Measurements from ENCODE around the gene A2M. TPM values are rescaled to one million over a fixed set of nuclear protein-coding genes. Genes with fewer than 3 reads are reported as not detected.

A2M gene
- total RNA-seq, 4 donors from 2014 or later, result 66.2 to 136 (median 96.5) TPM

DNA sequence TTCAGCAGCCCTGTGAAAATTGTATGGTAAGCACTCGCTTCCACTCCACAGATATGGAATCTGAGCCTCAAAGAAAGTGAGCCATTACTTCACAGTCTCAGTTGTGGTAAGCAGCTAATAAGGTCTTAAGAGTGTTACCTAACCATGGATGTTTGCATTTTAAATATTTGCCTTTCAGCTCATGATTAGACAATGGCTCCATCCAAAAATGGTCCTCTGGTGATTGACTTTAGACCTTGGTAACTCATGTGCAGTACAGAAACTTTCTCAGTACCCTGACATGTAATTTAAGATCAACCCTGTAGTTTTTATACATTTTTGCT, 1.8 kb downstream of the A2M start:
- no peaks in the 10 kb centered on the region for H3K9me3 ChIP-seq
- intact Hi-C loops (cut with DNase I; ENCODE audit: low total_unique reads), result loop anchor here (10.0 kb wide), 1 partner anchor 1091 kb away; no protein-coding TSS in a partner anchor
- H3K27me3 ChIP-seq, result no peaks in the 10 kb centered on the region
- WGBS, 2 donors (ENCODE audit: low coverage in 1 of 2), result 67 to 72% methylated on average over 1 of the region's 1 CpG
- peaks cover 0 to 7% (median 0%) of the 10 kb centered on the region in 4 donors for H3K36me3 ChIP-seq
- H3K4me1 ChIP-seq, result peaks cover 0 to 25% (median 2%) of the 10 kb centered on the region in 4 donors
- H3K4me3 ChIP-seq, result peak overlapping the region in 3 of 4 donors; percentile 7 to 49 (median 13)
- in situ Hi-C loops (cut with MboI; ENCODE audit: low pct_ligation_motif_present in 1 of 4, low pct_unique_long_range_greater_than_20kb in 1 of 4, low sequenced_read_pairs in 3 of 4), result no loop called here
- peak overlapping the region; percentile 35 to 74 (median 50) for H3K27ac ChIP-seq
- no peak for TF ChIP-seq EP300 (IDR thresholded peaks at IDR 0.05; ENCODE audit: low read depth)
- TF ChIP-seq POLR2A (IDR thresholded peaks at IDR 0.05), result no peak
- TF ChIP-seq POLR2AphosphoS5 (IDR thresholded peaks at IDR 0.05), result no peak
- TF ChIP-seq, protein P1, sequence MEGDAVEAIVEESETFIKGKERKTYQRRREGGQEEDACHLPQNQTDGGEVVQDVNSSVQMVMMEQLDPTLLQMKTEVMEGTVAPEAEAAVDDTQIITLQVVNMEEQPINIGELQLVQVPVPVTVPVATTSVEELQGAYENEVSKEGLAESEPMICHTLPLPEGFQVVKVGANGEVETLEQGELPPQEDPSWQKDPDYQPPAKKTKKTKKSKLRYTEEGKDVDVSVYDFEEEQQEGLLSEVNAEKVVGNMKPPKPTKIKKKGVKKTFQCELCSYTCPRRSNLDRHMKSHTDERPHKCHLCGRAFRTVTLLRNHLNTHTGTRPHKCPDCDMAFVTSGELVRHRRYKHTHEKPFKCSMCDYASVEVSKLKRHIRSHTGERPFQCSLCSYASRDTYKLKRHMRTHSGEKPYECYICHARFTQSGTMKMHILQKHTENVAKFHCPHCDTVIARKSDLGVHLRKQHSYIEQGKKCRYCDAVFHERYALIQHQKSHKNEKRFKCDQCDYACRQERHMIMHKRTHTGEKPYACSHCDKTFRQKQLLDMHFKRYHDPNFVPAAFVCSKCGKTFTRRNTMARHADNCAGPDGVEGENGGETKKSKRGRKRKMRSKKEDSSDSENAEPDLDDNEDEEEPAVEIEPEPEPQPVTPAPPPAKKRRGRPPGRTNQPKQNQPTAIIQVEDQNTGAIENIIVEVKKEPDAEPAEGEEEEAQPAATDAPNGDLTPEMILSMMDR (IDR thresholded peaks at IDR 0.05), result no peak
- DNase-seq, result no peak

GRCh38 chr12:9113296-9113986, 2.3 kb downstream of the A2M start:
- H3K9me3 ChIP-seq, result no peaks in the 10 kb centered on the region
- intact Hi-C loops (cut with DNase I; ENCODE audit: low total_unique reads), result loop anchor here (10.0 kb wide), 1 partner anchor 1091 kb away; no protein-coding TSS in a partner anchor
- H3K27me3 ChIP-seq, result no peaks in the 10 kb centered on the region
- DNase-seq, result no peak
- H3K36me3 ChIP-seq, result peaks cover 0 to 7% (median 0%) of the 10 kb centered on the region in 4 donors
- peak overlapping the region in 3 of 4 donors; percentile 7 to 49 (median 13) for H3K4me3 ChIP-seq
- in situ Hi-C loops (cut with MboI; ENCODE audit: low pct_ligation_motif_present in 1 of 4, low pct_unique_long_range_greater_than_20kb in 1 of 4, low sequenced_read_pairs in 3 of 4), result no loop called here
- H3K27ac ChIP-seq, result peak overlapping the region; percentile 35 to 74 (median 50)
- WGBS, 2 donors (ENCODE audit: low coverage in 1 of 2), result 37 to 54% methylated on average over 3 to 7 of the region's 7 CpGs
- TF ChIP-seq POLR2AphosphoS5 (IDR thresholded peaks at IDR 0.05) (no peak), POLR2A (IDR thresholded peaks at IDR 0.05) (no peak), EP300 (IDR thresholded peaks at IDR 0.05; ENCODE audit: low read depth) (no peak)
- TF ChIP-seq, protein P1 (IDR thresholded peaks at IDR 0.05), result no peak
- peaks cover 0 to 20% (median 2%) of the 10 kb centered on the region in 4 donors for H3K4me1 ChIP-seq

DNA sequence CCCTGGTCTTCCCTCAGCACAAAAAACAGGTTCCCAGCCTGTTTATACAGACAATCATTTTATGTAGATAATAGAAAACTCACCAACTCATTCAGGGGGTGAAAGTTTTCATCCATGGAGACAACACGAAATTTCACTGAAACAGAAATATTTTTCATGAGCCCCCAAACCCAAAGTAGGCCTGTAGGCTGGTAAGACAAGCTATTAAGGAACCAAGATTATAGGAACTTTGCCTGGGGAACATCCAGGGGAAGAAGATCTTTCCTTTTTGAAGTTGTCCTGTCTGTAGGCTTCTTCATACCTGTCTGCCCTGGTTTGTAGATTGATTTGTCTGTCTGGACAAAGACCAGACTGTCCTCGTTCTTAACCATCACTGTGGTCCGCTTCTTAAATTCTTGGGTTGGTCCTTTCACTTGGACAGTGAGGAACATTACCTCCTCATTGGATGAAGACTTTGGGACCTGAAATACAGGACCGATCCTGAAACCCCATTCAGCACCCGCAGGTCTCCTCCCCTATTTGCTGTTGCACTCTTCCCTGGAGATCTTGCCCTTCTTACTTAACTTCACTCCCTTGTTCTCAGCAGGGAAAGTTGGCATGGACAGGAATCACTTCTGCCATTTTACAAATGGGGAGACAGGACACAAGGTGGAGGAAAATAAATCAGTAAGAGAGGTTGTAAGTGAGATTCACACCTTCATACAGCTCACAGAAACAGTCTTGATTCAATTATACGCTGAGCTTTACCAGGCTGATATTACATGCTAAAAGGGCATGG, 3.5 kb downstream of the A2M start:
- Histone ChIP-seq H3K27ac (peak overlapping the region; percentile 32 to 74 (median 43)), H3K9me3 (no peaks in the 10 kb centered on the region), H3K4me1 (peaks cover 0 to 8% (median 1%) of the 10 kb centered on the region in 4 donors), H3K27me3 (no peaks in the 10 kb centered on the region), H3K36me3 (peaks cover 0 to 7% (median 0%) of the 10 kb centered on the region in 4 donors), H3K4me3 (peak overlapping the region in 1 of 4 donors; percentile 49)
- TF ChIP-seq POLR2AphosphoS5 (IDR thresholded peaks at IDR 0.05) (no peak), EP300 (IDR thresholded peaks at IDR 0.05; ENCODE audit: low read depth) (no peak), POLR2A (IDR thresholded peaks at IDR 0.05) (no peak)
- TF ChIP-seq, protein P1 (IDR thresholded peaks at IDR 0.05), result no peak
- intact Hi-C loops (cut with DNase I; ENCODE audit: low total_unique reads), result loop anchor here (10.0 kb wide), 1 partner anchor 1093 kb away; no protein-coding TSS in a partner anchor
- whole genome bisulfite sequencing, 2 donors (ENCODE audit: low coverage in 1 of 2), result 45 to 82% methylated on average over 2 to 6 of the region's 6 CpGs
- in situ Hi-C loops (cut with MboI; ENCODE audit: low pct_ligation_motif_present in 1 of 4, low pct_unique_long_range_greater_than_20kb in 1 of 4, low sequenced_read_pairs in 3 of 4), result no loop called here
- no peak for DNase-seq

- no peak for TF ChIP-seq POLR2AphosphoS5 (IDR thresholded peaks at IDR 0.05)
- TF ChIP-seq, protein P1 (IDR thresholded peaks at IDR 0.05), result no peak
- TF ChIP-seq EP300 (IDR thresholded peaks at IDR 0.05; ENCODE audit: low read depth), result no peak
- no peak for TF ChIP-seq POLR2A (IDR thresholded peaks at IDR 0.05)
- Histone ChIP-seq H3K4me1 (peaks cover 0 to 1% (median 0%) of the 10 kb centered on the region in 4 donors), H3K27me3 (no peaks in the 10 kb centered on the region), H3K4me3 (no peak overlapping the region), H3K9me3 (no peaks in the 10 kb centered on the region), H3K36me3 (peaks cover 0 to 7% (median 0%) of the 10 kb centered on the region in 4 donors), H3K27ac (no peak overlapping the region)
- WGBS, 2 donors (ENCODE audit: low coverage in 1 of 2), result 80 to 91% methylated on average over 1 of the region's 1 CpG
- DNase-seq, result no peak
- in situ Hi-C loops (cut with MboI; ENCODE audit: low pct_ligation_motif_present in 1 of 4, low pct_unique_long_range_greater_than_20kb in 1 of 4, low sequenced_read_pairs in 3 of 4) (no loop called here), intact Hi-C loops (cut with DNase I; ENCODE audit: low total_unique reads) (loop anchor here (10.0 kb wide), 1 partner anchor 1093 kb away; no protein-coding TSS in a partner anchor)
Observed at GRCh38 chr12:9111525-9111924, 4.2 kb downstream of the A2M start.

Measured in transverse colon (tissue), 4 donors.